NCI-H345 treated with DMSO at 0.1 percent for 48 hours (cell line): ENCODE results near the gene POLR2F.

ENCODE experiments used
- DNase-seq: peaks from one replicate; lab custom pipeline; 2025; ENCODE audit not compliant: unreplicated experiment; lab: John Stamatoyannopoulos, UW

POLR2F gene

GRCh38 chr22:37981282-37982011 lies 27.9 kb downstream of the POLR2F start:
- DNase-seq, result no peak

DNA sequence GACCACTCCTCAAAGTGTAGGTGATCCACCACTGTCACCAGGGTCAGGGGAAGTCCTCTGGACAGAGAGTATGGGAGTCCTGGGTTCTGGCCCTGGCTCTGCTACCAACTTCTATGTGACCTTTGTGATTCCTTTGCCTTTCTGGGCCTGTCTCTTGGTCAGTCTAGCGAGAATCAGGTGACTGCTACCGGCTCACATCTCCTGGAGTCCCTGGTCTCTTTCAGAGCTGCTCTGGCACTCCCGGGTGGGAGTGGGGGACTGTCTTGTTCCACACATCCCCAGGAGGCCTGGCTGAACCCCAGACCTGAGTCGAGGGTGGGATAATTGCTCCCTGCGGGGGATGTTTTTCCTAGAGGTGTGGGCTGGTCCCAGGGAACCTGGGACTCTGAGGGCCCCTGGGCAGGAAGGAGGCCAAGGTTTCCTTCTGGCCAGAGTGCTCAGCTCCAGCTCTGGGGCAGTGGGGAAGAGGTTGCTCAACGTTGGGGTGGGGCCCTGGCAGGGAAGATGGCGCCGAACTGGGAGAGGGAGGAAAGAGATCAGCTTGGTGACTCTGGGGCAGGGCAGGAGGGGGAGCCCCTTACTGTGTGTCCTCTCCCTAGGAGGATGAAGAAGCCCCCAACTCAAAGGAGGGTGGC lies 28.8 kb downstream of the POLR2F start:
- DNase-seq, result no peak

- no peak for DNase-seq
These were observed 29.7 kb downstream of the POLR2F start for GRCh38 chr22:37982938-37983859.

- DNase-seq, result no peak
These were observed 30.6 kb downstream of the POLR2F start, which contains the start of gene SOX10 for GRCh38 chr22:37983860-37984791. Gene SOX10 (minus strand): TSS chr22:37984555. CDS start chr22:37983784, 771 bp downstream.

GRCh38 chr22:37985050-37985585 lies 31.6 kb downstream of the POLR2F start:
- DNase-seq, result no peak

DNA sequence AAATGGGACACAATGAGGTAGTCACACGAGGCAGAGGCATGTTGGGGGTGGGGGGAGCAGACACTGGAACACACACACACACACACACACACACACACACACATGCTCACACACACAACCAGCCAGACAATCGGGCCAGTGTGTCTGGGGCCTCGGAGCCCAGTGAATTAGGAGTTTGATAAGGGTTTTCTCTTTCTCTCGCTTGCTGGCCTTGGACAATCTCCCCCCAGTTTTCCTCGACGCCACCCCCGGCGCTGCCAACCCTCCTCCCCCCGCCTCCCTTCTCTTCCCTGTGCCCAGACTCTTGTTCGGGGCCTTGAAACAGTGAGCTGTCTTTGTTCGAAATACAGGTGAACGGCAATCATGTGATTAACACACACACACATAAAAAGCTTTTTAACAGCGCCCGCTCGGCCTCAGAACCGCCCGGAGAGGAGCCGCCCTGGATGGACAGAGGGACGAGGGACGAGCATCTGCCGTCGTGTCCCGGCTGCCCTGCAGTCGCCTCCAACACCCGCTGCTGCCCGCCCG lies 32.3 kb downstream of the POLR2F start:
- no peak for DNase-seq

GRCh38 chr22:37986371-37986770 lies 32.9 kb downstream of the POLR2F start:
- DNase-seq, result no peak

GRCh38 chr22:37989146-37990045 lies 35.9 kb downstream of the POLR2F start:
- no peak for DNase-seq

DNA sequence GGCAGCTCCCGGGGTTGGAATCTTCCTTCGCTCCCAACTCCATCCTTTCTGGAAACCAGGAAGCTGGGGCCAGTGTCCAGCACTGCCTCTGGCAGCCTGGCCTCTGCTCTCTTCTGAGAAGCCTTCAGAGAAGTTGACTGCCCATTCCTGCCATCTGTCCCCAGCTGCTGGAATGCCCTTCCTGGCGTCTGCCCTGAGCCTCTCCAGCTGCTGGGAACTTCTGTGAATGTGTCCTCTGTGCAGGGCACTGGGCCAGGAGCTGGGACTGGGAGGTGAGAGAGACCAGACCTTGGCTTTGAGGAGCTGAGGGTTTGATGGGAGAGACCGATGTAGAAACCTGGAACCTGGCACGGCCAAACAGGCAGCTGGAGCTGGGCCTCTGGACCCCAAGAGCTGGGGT lies 36.8 kb downstream of the POLR2F start:
- DNase-seq, result no peak

DNA sequence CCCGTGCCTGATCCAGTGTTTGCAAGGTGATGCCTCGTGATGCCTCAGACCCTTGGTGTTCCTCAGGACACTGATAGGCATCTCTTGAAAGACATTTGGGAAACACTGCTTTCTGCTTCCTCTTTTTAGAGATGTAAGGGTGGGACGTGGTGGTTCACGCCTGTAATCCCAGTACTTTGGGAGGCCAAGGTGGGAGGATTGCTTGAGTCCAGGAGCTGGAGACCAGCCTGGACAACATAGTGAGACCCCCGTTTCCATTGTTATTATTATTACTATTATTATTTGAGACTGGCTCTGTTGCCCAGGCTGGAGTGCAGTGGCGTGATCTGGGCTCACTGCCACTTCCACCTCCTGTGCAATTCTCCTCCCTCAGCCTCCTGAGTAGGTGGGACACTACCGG lies 37.4 kb downstream of the POLR2F start:
- DNase-seq, result no peak

DNA sequence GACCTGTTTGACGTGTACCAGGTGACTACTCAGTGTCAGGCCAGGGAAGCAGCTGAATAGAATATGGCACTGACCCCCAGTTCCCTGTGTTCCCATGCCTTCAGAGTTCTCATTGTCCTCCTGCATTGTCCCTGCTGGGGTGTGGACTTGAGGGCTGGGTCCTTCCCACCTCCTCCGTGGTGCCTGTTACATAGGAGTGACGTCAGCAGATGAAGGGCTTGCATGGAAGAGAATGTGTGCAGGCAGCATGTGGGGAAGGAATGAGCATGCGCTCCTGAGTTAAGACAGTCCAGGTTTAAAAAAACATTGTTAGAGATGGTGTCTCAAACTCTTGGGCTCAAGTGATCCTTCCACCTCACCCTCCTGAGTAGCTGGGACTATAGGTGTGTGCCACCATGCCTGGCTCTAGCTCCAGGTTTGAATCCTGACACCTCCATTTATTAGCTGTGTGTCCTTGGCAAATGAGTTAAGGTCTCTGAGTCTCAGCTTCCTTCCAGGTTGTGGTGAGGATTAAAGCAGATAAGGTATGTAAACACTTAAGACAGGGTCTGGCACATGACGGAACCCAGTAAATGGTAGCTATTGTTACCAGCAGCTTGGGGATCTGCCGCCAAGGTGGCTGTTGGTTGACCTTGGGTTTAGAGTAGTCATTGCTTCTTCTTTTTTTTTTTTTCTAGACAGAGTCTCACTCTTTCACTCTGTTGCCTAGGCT lies 38.4 kb downstream of the POLR2F start:
- DNase-seq, result no peak

- DNase-seq, result no peak
These were observed 40.5 kb downstream of the POLR2F start for GRCh38 chr22:37994049-37994448.

DNA sequence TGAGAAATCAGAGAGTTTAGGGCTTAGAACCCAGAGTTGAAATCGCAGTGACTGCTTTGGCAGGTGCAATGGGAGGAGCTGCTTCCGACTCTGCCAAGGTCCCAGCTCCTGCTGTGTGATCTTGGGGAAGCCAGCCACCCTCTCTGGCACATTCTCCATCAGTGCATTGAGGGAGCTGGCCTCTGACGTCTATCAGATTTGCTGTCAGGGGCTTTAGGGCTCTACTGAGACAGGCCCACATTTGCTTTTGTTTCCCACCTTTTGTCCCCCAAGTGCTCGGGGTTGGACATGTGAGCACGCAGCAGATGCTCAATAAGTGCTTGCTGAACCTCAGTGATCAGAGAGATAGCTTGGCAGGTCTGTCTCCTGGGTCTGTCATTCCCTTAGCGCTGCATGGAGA lies 41.5 kb downstream of the POLR2F start:
- no peak for DNase-seq

DNA sequence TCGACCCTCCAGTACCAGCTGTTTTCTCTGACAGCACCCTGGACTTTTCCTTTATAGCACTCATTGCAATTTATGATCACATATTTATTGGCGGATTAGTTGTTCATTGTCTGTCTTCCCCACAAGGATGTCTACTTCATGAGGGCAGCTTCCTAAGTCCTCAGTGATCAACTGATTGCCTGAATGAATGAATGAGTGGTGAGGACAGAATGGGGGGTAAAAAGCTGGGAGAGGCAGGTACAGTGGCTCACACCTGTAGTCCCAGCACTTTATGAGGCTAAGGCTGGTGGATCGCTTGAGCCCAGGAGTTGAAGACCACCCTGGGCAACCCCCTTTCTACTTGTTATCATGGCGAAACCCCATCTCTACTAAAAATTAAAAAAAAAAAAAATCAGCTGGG lies 42.0 kb downstream of the POLR2F start:
- no peak for DNase-seq

GRCh38 chr22:37996079-37996478 lies 42.6 kb downstream of the POLR2F start:
- DNase-seq, result no peak

- no peak for DNase-seq
These were observed 43.2 kb downstream of the POLR2F start for GRCh38 chr22:37996515-37997246.

DNA sequence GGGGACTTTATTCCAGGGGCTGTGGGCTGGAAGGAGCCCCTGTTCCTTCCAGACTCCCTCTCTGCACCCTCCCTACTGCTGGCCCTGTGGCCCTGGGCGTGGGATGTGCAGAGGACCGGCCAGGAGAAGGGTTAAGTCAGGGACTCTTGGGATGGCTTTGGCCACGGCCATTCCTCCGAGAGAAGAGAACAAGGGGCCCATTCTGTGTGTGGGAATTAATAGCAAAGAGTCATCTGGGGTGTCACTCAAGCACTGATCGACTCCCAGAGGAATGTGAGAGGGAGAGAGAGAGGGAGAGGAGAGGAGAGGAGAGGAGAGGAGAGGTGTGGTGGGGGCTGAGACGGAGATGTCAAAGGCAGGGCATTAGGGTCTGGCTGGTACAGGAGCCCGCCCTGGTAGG lies 45.0 kb downstream of the POLR2F start:
- DNase-seq, result no peak

DNA sequence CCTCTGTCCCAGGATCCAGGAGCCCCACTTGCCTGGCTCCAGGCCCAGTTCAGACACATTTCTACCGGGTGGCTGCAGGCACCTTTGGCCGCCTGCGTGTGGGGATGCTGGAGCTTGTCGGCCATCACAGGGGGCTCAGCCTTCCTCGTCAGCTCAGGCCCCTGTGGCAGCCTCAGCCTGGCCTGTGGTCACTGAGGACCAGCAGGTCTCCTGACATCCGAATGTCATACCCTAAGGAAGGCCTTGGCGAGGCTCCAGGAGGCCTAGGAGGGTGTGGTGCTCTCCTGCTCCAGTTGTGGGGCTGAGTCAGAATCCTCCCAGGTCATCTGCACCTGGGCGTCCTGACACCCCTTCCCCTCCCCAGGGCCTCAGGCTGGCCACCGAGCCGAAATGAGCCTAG lies 45.7 kb downstream of the POLR2F start:
- no peak for DNase-seq
